ENCODE results near the gene ZNF823.

Gene ZNF823

GRCh38 chr19:11766597-11767591 lies 28.1 kb upstream of the ZNF823 start, which contains the start of gene ZNF441 (continued):
- peak; percentile 97 for TF ChIP-seq ZBTB20 (tag by site-specific recombination; IDR thresholded peaks at IDR 0.05)
- no peak; the same call in 1 of the 2 replicates for TF ChIP-seq ZNF518A (tag by site-specific recombination; conservative IDR thresholded peaks at IDR 0.05; ENCODE audit: low read depth)
- TF ChIP-seq PRDM10 (tag by site-specific recombination; IDR thresholded peaks at IDR 0.05), result peak; percentile 72
- TF ChIP-seq ZNF549 (tag by site-specific recombination; IDR thresholded peaks at IDR 0.05), result no peak
- TF ChIP-seq ZBTB7A (tag by site-specific recombination; IDR thresholded peaks at IDR 0.05; ENCODE audit: low read depth), result 0 out of 2 replicates have a peak, but pooled peaks have one; percentile 38
- TF ChIP-seq ZNF837 (tag by site-specific recombination; IDR thresholded peaks at IDR 0.05), result no peak
- TF ChIP-seq ZNF704 (tag by site-specific recombination; IDR thresholded peaks at IDR 0.05), result no peak
- TF ChIP-seq ZNF311 (tag by site-specific recombination; IDR thresholded peaks at IDR 0.05; ENCODE audit: borderline replicate concordance), result no peak
- no peak for TF ChIP-seq ZNF211 (tag by site-specific recombination; IDR thresholded peaks at IDR 0.05; ENCODE audit: low read depth)
- no peak for TF ChIP-seq ZNF239 (tag by site-specific recombination; IDR thresholded peaks at IDR 0.05)
- no peak for TF ChIP-seq ZNF114 (tag by site-specific recombination; IDR thresholded peaks at IDR 0.05)
- TF ChIP-seq ZXDB (tag by site-specific recombination; IDR thresholded peaks at IDR 0.05), result peak; percentile 82
- TF ChIP-seq ZNF843 (tag by site-specific recombination; IDR thresholded peaks at IDR 0.05), result no peak
- peak; percentile 92 for TF ChIP-seq ZBTB17 (tag by site-specific recombination; IDR thresholded peaks at IDR 0.05)
- TF ChIP-seq AEBP2 (tag by site-specific recombination; IDR thresholded peaks at IDR 0.05; ENCODE audit: borderline replicate concordance), result no peak
- TF ChIP-seq PATZ1 (tag by site-specific recombination; IDR thresholded peaks at IDR 0.05), result peak; percentile 27; the same call in 1 of the 2 replicates
- no peak for TF ChIP-seq ZBTB49 (tag by site-specific recombination; IDR thresholded peaks at IDR 0.05; ENCODE audit: low read depth)
- no peak for TF ChIP-seq ZNF324 (tag by site-specific recombination; IDR thresholded peaks at IDR 0.05)
- no peak for TF ChIP-seq OVOL3 (tag by site-specific recombination; IDR thresholded peaks at IDR 0.05)
- no peak for TF ChIP-seq RBAK (tag by site-specific recombination; IDR thresholded peaks at IDR 0.05)
- peak; percentile 86 for TF ChIP-seq ZNF600 (tag by site-specific recombination; IDR thresholded peaks at IDR 0.05)
- peak; percentile 25; the same call in 1 of the 2 replicates for TF ChIP-seq KLF8 (tag by site-specific recombination; IDR thresholded peaks at IDR 0.05)

Data from HEK293 (cell line).